ENCODE data around the gene CDK14.

- TF ChIP-seq POLR2A (IDR thresholded peaks at IDR 0.05) (no peak), CTCF (IDR thresholded peaks at IDR 0.05) (no peak)
Measured at GRCh38 chr7:90857603-90858002, 261.5 kb downstream of the CDK14 start.
